NB4 (cell line): ENCODE measurements around the gene GAD2.

Experiments used
- CTCF ChIP-seq: IDR thresholded peaks from one replicate; pipeline ENCODE4 v1.5.1; 2012; ENCODE audit warnings: low read depth, low read length
- MAX ChIP-seq: IDR thresholded peaks from 2 replicates; pipeline ENCODE4 v1.6.1; 2011; ENCODE audit warnings: low read depth, low read length
- MYC ChIP-seq: IDR thresholded peaks from 2 replicates; pipeline ENCODE4 v1.6.1; 2011; ENCODE audit warnings: low read depth, low read length
- POLR2A ChIP-seq: IDR thresholded peaks from 2 replicates; pipeline ENCODE4 v1.6.1; 2011; ENCODE audit warnings: mild to moderate bottlenecking; ENCODE audit not compliant: insufficient read length; ENCODE audit errors: extremely low read depth

- no peak for TF ChIP-seq CTCF
- no peak for TF ChIP-seq MAX
- TF ChIP-seq POLR2A = no peak
- no peak for TF ChIP-seq MYC
Measured at GRCh38 chr10:26303366-26303765, 86.8 kb downstream of the GAD2 start.
